ENCODE results near the gene DCPS.

DCPS gene

GRCh38 chr11:126277322-126277721, 26.5 kb upstream of the DCPS start:
- Histone ChIP-seq H3K9me3 (ENCODE audit: low read length) (no peaks in the 10 kb centered on the region), H3K9me2 (ENCODE audit: low read depth, low read length) (no peaks in the 10 kb centered on the region), H3K27ac (ENCODE audit: low read depth, low read length, poor library complexity, severe bottlenecking) (no peak overlapping the region), H2AFZ (ENCODE audit: low read length) (no peak overlapping the region), H3F3A (ENCODE audit: insufficient read depth, low read length) (no peaks in the 10 kb centered on the region), H3K4me2 (ENCODE audit: low read length) (no peak overlapping the region), H3K36me3 (ENCODE audit: insufficient read depth, low read length) (peaks cover 46% of the 10 kb centered on the region), H3K79me2 (ENCODE audit: insufficient read depth, low read length) (no peaks in the 10 kb centered on the region), H3K27me3 (ENCODE audit: insufficient read depth, low read length) (no peaks in the 10 kb centered on the region), H3K4me1 (ENCODE audit: insufficient read depth, low read length, severe bottlenecking) (peaks cover 10% of the 10 kb centered on the region), H3K9ac (ENCODE audit: low read length) (no peak overlapping the region), H4K20me1 (ENCODE audit: insufficient read depth, low read length) (no peaks in the 10 kb centered on the region), H3K4me3 (ENCODE audit: low read depth, low read length, poor library complexity, severe bottlenecking) (no peak overlapping the region)
- TF ChIP-seq CTCF (IDR thresholded peaks at IDR 0.05; ENCODE audit: low read length) (no peak), EZH2 (IDR thresholded peaks at IDR 0.05; ENCODE audit: borderline replicate concordance, low read length) (no peak)

GRCh38 chr11:126277780-126278179, 26.1 kb upstream of the DCPS start:
- H4K20me1 ChIP-seq (ENCODE audit: insufficient read depth, low read length), result no peaks in the 10 kb centered on the region
- H3K27ac ChIP-seq (ENCODE audit: low read depth, low read length, poor library complexity, severe bottlenecking), result no peak overlapping the region
- no peaks in the 10 kb centered on the region for H3F3A ChIP-seq (ENCODE audit: insufficient read depth, low read length)
- no peaks in the 10 kb centered on the region for H3K9me3 ChIP-seq (ENCODE audit: low read length)
- no peak overlapping the region for H3K4me3 ChIP-seq (ENCODE audit: low read depth, low read length, poor library complexity, severe bottlenecking)
- TF ChIP-seq EZH2 (IDR thresholded peaks at IDR 0.05; ENCODE audit: borderline replicate concordance, low read length), result no peak
- TF ChIP-seq CTCF (IDR thresholded peaks at IDR 0.05; ENCODE audit: low read length), result no peak
- H3K79me2 ChIP-seq (ENCODE audit: insufficient read depth, low read length), result no peaks in the 10 kb centered on the region
- no peaks in the 10 kb centered on the region for H3K9me2 ChIP-seq (ENCODE audit: low read depth, low read length)
- no peak overlapping the region for H3K9ac ChIP-seq (ENCODE audit: low read length)
- H3K27me3 ChIP-seq (ENCODE audit: insufficient read depth, low read length), result no peaks in the 10 kb centered on the region
- peaks cover 43% of the 10 kb centered on the region for H3K36me3 ChIP-seq (ENCODE audit: insufficient read depth, low read length)
- peaks cover 14% of the 10 kb centered on the region for H3K4me1 ChIP-seq (ENCODE audit: insufficient read depth, low read length, severe bottlenecking)
- H2AFZ ChIP-seq (ENCODE audit: low read length), result no peak overlapping the region
- H3K4me2 ChIP-seq (ENCODE audit: low read length), result no peak overlapping the region

- no peaks in the 10 kb centered on the region for H4K20me1 ChIP-seq (ENCODE audit: insufficient read depth, low read length)
- H3K27ac ChIP-seq (ENCODE audit: low read depth, low read length, poor library complexity, severe bottlenecking), result no peak overlapping the region
- H3K36me3 ChIP-seq (ENCODE audit: insufficient read depth, low read length), result peaks cover 29% of the 10 kb centered on the region
- H3K79me2 ChIP-seq (ENCODE audit: insufficient read depth, low read length), result no peaks in the 10 kb centered on the region
- no peak for TF ChIP-seq EZH2 (IDR thresholded peaks at IDR 0.05; ENCODE audit: borderline replicate concordance, low read length)
- TF ChIP-seq CTCF (IDR thresholded peaks at IDR 0.05; ENCODE audit: low read length), result no peak
- H3K9me3 ChIP-seq (ENCODE audit: low read length), result no peaks in the 10 kb centered on the region
- H3F3A ChIP-seq (ENCODE audit: insufficient read depth, low read length), result no peaks in the 10 kb centered on the region
- H3K4me1 ChIP-seq (ENCODE audit: insufficient read depth, low read length, severe bottlenecking), result peaks cover 21% of the 10 kb centered on the region
- H2AFZ ChIP-seq (ENCODE audit: low read length), result no peak overlapping the region
- no peak overlapping the region for H3K4me2 ChIP-seq (ENCODE audit: low read length)
- no peak overlapping the region for H3K9ac ChIP-seq (ENCODE audit: low read length)
- H3K27me3 ChIP-seq (ENCODE audit: insufficient read depth, low read length), result no peaks in the 10 kb centered on the region
- no peaks in the 10 kb centered on the region for H3K9me2 ChIP-seq (ENCODE audit: low read depth, low read length)
- no peak overlapping the region for H3K4me3 ChIP-seq (ENCODE audit: low read depth, low read length, poor library complexity, severe bottlenecking)
These were observed 24.7 kb upstream of the DCPS start for GRCh38 chr11:126279191-126279590.

Measured in OCI-LY1 (cell line).